CD4-positive, alpha-beta T cell treated with Interleukin-4 for 4 hours (primary cell): ENCODE results near the gene LPCAT2.

Experiments
- DNase-seq: peaks from one replicate; pipeline ENCODE4 v3.0.0-alpha.2; 2020

Gene LPCAT2

GRCh38 chr16:55482056-55482455 is 26.8 kb upstream of the LPCAT2 start:
- no peak for DNase-seq

GRCh38 chr16:55487048-55487803 is 21.6 kb upstream of the LPCAT2 start:
- DNase-seq, result no peak

- no peak for DNase-seq
Measured at GRCh38 chr16:55488306-55488705, 20.6 kb upstream of the LPCAT2 start.

- DNase-seq, result no peak
Measured at GRCh38 chr16:55489119-55489955, 19.5 kb upstream of the LPCAT2 start.

GRCh38 chr16:55489956-55490265 is 19.0 kb upstream of the LPCAT2 start:
- no peak for DNase-seq

GRCh38 chr16:55490301-55490700 is 18.6 kb upstream of the LPCAT2 start:
- no peak for DNase-seq

- no peak for DNase-seq
Measured at GRCh38 chr16:55491691-55492090, 17.2 kb upstream of the LPCAT2 start.

GRCh38 chr16:55492756-55493380 is 16.0 kb upstream of the LPCAT2 start:
- DNase-seq, result no peak

- DNase-seq, result no peak
Measured at GRCh38 chr16:55494994-55495421, 13.9 kb upstream of the LPCAT2 start.

- DNase-seq, result no peak
Measured at GRCh38 chr16:55495616-55496289, 13.1 kb upstream of the LPCAT2 start.

GRCh38 chr16:55496509-55497145 is 12.2 kb upstream of the LPCAT2 start:
- no peak for DNase-seq

GRCh38 chr16:55497558-55497957 is 11.3 kb upstream of the LPCAT2 start:
- no peak for DNase-seq

GRCh38 chr16:55498101-55498500 is 10.8 kb upstream of the LPCAT2 start:
- DNase-seq, result no peak

- DNase-seq, result no peak
Measured at GRCh38 chr16:55499281-55499680, 9.6 kb upstream of the LPCAT2 start.

- DNase-seq, result no peak
Measured at GRCh38 chr16:55499951-55500529, 8.8 kb upstream of the LPCAT2 start.

GRCh38 chr16:55500530-55501011 is 8.3 kb upstream of the LPCAT2 start:
- no peak for DNase-seq

- no peak for DNase-seq
Measured at GRCh38 chr16:55501549-55502322, 7.1 kb upstream of the LPCAT2 start.

GRCh38 chr16:55502801-55503366 is 6.0 kb upstream of the LPCAT2 start:
- DNase-seq, result no peak

GRCh38 chr16:55503726-55504550 is 4.9 kb upstream of the LPCAT2 start:
- DNase-seq, result no peak
